HepG2 (cell line): ENCODE results near the gene NEURL1B. TPM values are rescaled to one million over a fixed set of nuclear protein-coding genes. Genes with fewer than 3 reads are reported as not detected.

Source experiments
- ATAC-seq: fragments of 200-7000 bp; cut with Tn5 transposase; 3 replicates; pipeline ENCODE4 v1.9.1; 2020; ENCODE audit warnings: mild to moderate bottlenecking, moderate library complexity
- BruUV-seq: library from RNA; stranded (reverse); fragments of 400-500 nt; replicated peaks from 2 replicates; lab custom pipeline; 2021; lab: Mats Ljungman, UMichigan
- CTCF ChIA-PET: fragments of 300-600 bp; formaldehyde crosslinking; extraction: SDS; loops from one replicate; lab custom pipeline; 2021; ENCODE audit warnings: low total read pairs, inconsistent platforms, low intra/inter-chr PET ratio; lab: Yijun Ruan, JAX
- POLR2A ChIA-PET: fragments of 350-600 bp; sonication (Branson Sonifier 250); formaldehyde crosslinking; loops from one replicate; lab custom pipeline; 2020; ENCODE audit warnings: antibody characterized with exemption, inconsistent platforms; lab: Yijun Ruan, JAX
- DNase-seq: peaks from one replicate; pipeline ENCODE4 v3.0.0-alpha.2; 2015; ENCODE audit warnings: low spot score
- FAIRE-seq: peaks from 3 replicates; lab custom pipeline; 2011; peaks lifted over from hg19 to GRCh38; lab: Jason Lieb, UNC
- H2AFZ ChIP-seq: one replicate; pipeline ENCODE4 v1.6.1; 2011; ENCODE audit warnings: low read length, inconsistent platforms
- H3K27ac ChIP-seq: fragments of 300-600 bp; 3 replicates; pipeline ENCODE4 v1.8.0; 2011; ENCODE audit warnings: mixed run types, mild to moderate bottlenecking, mixed read lengths, low read length, inconsistent platforms; ENCODE audit not compliant: insufficient read depth; ENCODE audit errors: extremely low read length
- H3K27me3 ChIP-seq, 2 experiments: fragments of 200-600 bp in 1 of 2; 2 replicates in 1 of 2; 3 replicates in 1 of 2; pipeline versions ENCODE4 v1.6.0 to v1.8.0; 2011; ENCODE audit warnings: low read length in 2 of 2, mild to moderate bottlenecking in 2 of 2, moderate library complexity in 2 of 2, inconsistent platforms in 1 of 2; ENCODE audit not compliant: insufficient read depth in 2 of 2, control insufficient read depth in 1 of 2
- H3K36me3 ChIP-seq, 2 experiments: fragments of 200-600 bp in 1 of 2; replicated peaks in 1 of 2; 2 replicates in 1 of 2; 3 replicates in 1 of 2; pipeline versions ENCODE4 v1.5.1 to v1.8.0; 2011; ENCODE audit warnings: low read length in 2 of 2, inconsistent platforms in 1 of 2; ENCODE audit not compliant: insufficient read depth in 2 of 2, control insufficient read depth in 1 of 2
- H3K4me1 ChIP-seq: 2 replicates; pipeline ENCODE4 v1.5.1; 2012; ENCODE audit warnings: low read length, inconsistent platforms; ENCODE audit not compliant: insufficient read depth
- H3K4me2 ChIP-seq: 2 replicates; pipeline ENCODE4 v1.6.0; 2011; ENCODE audit warnings: low read depth, low read length, inconsistent platforms
- H3K4me3 ChIP-seq, 3 experiments: fragments of 200-600 bp in 1 of 3; sonication (generic), shearing (Covaris generic) in 1 of 3; replicated peaks in 1 of 3; 2 replicates each; pipeline ENCODE4 v1.5.1; 2011 to 2016; ENCODE audit warnings: low read length in 3 of 3, inconsistent platforms in 2 of 3, low read depth in 2 of 3, mild to moderate bottlenecking in 2 of 3, control low read depth in 1 of 3, mixed read lengths in 1 of 3; ENCODE audit not compliant: insufficient read depth in 1 of 3
- H3K79me2 ChIP-seq: one replicate; pipeline ENCODE4 v1.6.1; 2011; ENCODE audit warnings: low read length, inconsistent platforms; ENCODE audit not compliant: insufficient read depth
- H3K9ac ChIP-seq: 2 replicates; pipeline ENCODE4 v1.6.0; 2011; ENCODE audit warnings: mild to moderate bottlenecking, low read depth, low read length, inconsistent platforms; ENCODE audit not compliant: insufficient read depth
- H3K9me3 ChIP-seq: 2 replicates; pipeline ENCODE4 v1.5.1; 2012; ENCODE audit warnings: mild to moderate bottlenecking, low read length
- H4K20me1 ChIP-seq: 2 replicates; pipeline ENCODE4 v1.6.0; 2011; ENCODE audit warnings: inconsistent platforms, mild to moderate bottlenecking, low read length, moderate library complexity; ENCODE audit not compliant: insufficient read depth
- AGO2 ChIP-seq: fragments of 200-400 bp; formaldehyde crosslinking; optimal IDR thresholded peaks from 2 replicates; pipeline ENCODE3; 2017; ENCODE audit warnings: mild to moderate bottlenecking, low read depth, low read length, moderate library complexity
- EZH2 ChIP-seq: conservative IDR thresholded peaks from 2 replicates; pipeline ENCODE4 v1.6.1; 2012; ENCODE audit warnings: mild to moderate bottlenecking, low read depth, low read length, moderate library complexity
- FOXK1 ChIP-seq: sonication (generic); formaldehyde crosslinking; IDR thresholded peaks from 2 replicates; pipeline ENCODE4 v1.4.0; 2020; ENCODE audit warnings: low read depth, missing genetic modification reagents, borderline replicate concordance
- HOXA3 ChIP-seq: sonication (generic); formaldehyde crosslinking; IDR thresholded peaks from 2 replicates; pipeline ENCODE4 v1.5.0; 2020; ENCODE audit warnings: missing genetic modification reagents
- PCBP1 ChIP-seq: fragments of 200-400 bp; formaldehyde crosslinking; IDR thresholded peaks from 2 replicates; pipeline ENCODE4 v1.6.1; 2017; ENCODE audit warnings: mild to moderate bottlenecking, low read depth, low read length, borderline replicate concordance
- RAD51 ChIP-seq: fragments of 450-650 bp; IDR thresholded peaks from 2 replicates; pipeline ENCODE4 v1.6.1; 2016; ENCODE audit warnings: borderline replicate concordance
- ZFP36L2 ChIP-seq: sonication (generic); formaldehyde crosslinking; IDR thresholded peaks from 2 replicates; pipeline ENCODE4 v1.4.0; 2020; ENCODE audit warnings: missing genetic modification reagents
- ZNF276 ChIP-seq: sonication (generic); formaldehyde crosslinking; IDR thresholded peaks from 2 replicates; pipeline ENCODE4 v1.4.0; 2020; ENCODE audit warnings: mild to moderate bottlenecking, low read depth, missing genetic modification reagents
- WGBS: methylation state at CpG from one replicate; pipeline ENCODE4 v1.1.6; 2017; ENCODE audit warnings: low lambda C conversion rate; 5-methylcytosine and 5-hydroxymethylcytosine counted together
- in situ Hi-C: cut with HindIII; loops from 2 replicates; pipeline ENCODE4 v1.10.0; 2017; ENCODE audit warnings: low pct_unique_long_range_greater_than_20kb; ENCODE audit not compliant: extremely low pct_ligation_motif_present
- intact Hi-C: fragments of 100-400 bp; cut with micrococcal nuclease; formaldehyde crosslinking; loops from one replicate; pipeline ENCODE4 v1.10.0; 2022; ENCODE audit not compliant: unreplicated experiment
- polyA plus RNA-seq, 8 experiments: library from polyadenylated mRNA; depleted of rRNA in 3 of 8; stranded (reverse) in 7 of 8; unstranded in 1 of 8; fragments of >200 nt; fragmentation: Illumina TruSeq in 4 of 8; extraction: Trizol in 4 of 8; gene quantifications; 2 replicates each; pipeline versions ENCODE4 v1.2.1 to v1.2.3, GENCODE V29; 2011 to 2016; ENCODE audit warnings: low read depth in 4 of 8, missing spikeins in 1 of 8, mixed read lengths in 1 of 8; ENCODE audit not compliant: insufficient read depth in 1 of 8
- total RNA-seq, 5 experiments: library from RNA; depleted of rRNA; stranded (reverse); fragments of >200 nt; fragmentation: Illumina TruSeq; extraction: Trizol; gene quantifications; 2 replicates each; pipeline ENCODE4 v1.2.3, GENCODE V29; 2016; ENCODE audit warnings: low read depth in 1 of 5
- TF ChIP-seq, protein P1 (sequence below), 2 experiments: IDR thresholded peaks; 2 replicates each; pipeline ENCODE4 v1.6.1; 2011 to 2012; ENCODE audit warnings: low read length in 2 of 2, borderline replicate concordance in 1 of 2, low read depth in 1 of 2, mild to moderate bottlenecking in 1 of 2, moderate library complexity in 1 of 2
- TF ChIP-seq, protein P2 (sequence below): sonication (generic); formaldehyde crosslinking; IDR thresholded peaks from 2 replicates; pipeline ENCODE4 v1.8.0; 2022; ENCODE audit warnings: missing genetic modification reagents, low read depth, mild to moderate bottlenecking, borderline replicate concordance
- TF ChIP-seq, protein P3 (sequence below): sonication (generic); formaldehyde crosslinking; IDR thresholded peaks from 2 replicates; pipeline ENCODE4 v1.8.0; 2022; ENCODE audit warnings: mild to moderate bottlenecking, missing genetic modification reagents, moderate library complexity

NEURL1B gene
- total and polyA plus RNA-seq, 2 of the 13 experiments (the other 11 are each of a cell fraction or from before 2014, with no cell fraction given), result 0.09 to 0.13 TPM

DNA sequence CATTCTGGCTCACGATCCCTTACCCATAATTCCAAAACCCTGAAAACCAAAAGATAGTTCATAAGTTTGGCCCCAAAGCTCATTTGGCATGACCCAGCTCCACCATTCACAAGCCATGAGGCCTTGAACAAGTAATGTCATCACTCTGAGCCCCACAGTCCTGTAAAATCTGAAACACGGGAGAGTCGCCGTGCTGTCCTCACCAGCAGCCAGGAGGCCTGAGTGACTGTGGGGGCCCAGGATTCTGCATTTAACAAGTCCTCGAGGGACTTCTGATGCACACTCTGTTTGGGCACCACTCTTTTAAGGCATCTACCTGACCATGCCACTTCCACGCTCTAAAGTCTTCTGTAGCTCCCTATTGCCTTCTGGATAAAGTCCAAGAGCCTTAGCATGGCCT is 89.2 kb downstream of the NEURL1B start (continued):
- TF ChIP-seq, protein P1, sequence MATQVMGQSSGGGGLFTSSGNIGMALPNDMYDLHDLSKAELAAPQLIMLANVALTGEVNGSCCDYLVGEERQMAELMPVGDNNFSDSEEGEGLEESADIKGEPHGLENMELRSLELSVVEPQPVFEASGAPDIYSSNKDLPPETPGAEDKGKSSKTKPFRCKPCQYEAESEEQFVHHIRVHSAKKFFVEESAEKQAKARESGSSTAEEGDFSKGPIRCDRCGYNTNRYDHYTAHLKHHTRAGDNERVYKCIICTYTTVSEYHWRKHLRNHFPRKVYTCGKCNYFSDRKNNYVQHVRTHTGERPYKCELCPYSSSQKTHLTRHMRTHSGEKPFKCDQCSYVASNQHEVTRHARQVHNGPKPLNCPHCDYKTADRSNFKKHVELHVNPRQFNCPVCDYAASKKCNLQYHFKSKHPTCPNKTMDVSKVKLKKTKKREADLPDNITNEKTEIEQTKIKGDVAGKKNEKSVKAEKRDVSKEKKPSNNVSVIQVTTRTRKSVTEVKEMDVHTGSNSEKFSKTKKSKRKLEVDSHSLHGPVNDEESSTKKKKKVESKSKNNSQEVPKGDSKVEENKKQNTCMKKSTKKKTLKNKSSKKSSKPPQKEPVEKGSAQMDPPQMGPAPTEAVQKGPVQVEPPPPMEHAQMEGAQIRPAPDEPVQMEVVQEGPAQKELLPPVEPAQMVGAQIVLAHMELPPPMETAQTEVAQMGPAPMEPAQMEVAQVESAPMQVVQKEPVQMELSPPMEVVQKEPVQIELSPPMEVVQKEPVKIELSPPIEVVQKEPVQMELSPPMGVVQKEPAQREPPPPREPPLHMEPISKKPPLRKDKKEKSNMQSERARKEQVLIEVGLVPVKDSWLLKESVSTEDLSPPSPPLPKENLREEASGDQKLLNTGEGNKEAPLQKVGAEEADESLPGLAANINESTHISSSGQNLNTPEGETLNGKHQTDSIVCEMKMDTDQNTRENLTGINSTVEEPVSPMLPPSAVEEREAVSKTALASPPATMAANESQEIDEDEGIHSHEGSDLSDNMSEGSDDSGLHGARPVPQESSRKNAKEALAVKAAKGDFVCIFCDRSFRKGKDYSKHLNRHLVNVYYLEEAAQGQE (IDR thresholded peaks at IDR 0.05; ENCODE audit: borderline replicate concordance in 1 of 2, low read depth in 1 of 2, low read length in 2 of 2), result no peak

DNA sequence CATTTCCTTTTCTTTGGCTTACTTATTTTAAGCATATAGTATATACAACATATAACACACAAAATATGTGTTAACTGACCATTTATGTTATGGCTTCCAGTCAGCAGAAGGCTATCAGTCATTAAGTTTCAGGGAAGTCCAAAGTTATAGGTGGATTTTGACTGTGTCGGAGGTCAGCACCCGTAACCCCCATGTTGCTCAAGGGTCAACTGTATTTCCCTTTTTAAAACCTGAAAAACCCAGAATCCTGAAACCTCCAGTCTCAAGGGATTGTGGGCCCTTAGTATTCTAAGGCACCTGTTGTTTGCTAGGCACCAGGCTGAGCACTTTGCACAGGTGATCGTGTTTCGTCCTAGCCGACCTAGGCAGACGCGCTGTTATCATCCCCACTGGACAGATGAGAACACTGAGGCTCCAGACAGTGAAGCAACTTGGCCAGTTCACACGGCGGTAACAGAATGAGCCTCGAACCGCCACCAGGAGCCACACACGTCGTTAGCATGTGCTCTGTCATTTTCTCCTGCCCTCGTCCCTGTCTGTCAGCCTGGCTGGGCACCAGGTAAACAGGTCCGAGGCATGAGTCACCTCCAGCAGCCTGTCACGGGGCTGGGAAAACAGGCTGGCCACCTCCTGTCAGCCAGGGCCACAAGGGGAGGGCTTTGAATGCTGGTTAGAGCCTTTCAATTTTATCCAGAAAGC is 90.1 kb downstream of the NEURL1B start:
- Histone ChIP-seq H3K4me2 (peak overlapping the region; percentile 11; the same call in 1 of the 2 replicates), H3K9me3 (no peaks in the 10 kb centered on the region), H3K4me3 (no peak overlapping the region), H3K4me1 (peaks cover 94% of the 10 kb centered on the region), H3K27ac (no peak overlapping the region), H3K79me2 (no peaks in the 10 kb centered on the region), H4K20me1 (no peaks in the 10 kb centered on the region), H3K27me3 (peaks cover 0 to 23% of the 10 kb centered on the region in 2 experiments; a peak in 4 of 5 replicates), H3K36me3 (no peaks in the 10 kb centered on the region), H2AFZ (no peak overlapping the region), H3K9ac (0 out of 2 replicates have a peak overlapping the region, but pooled peaks have one; percentile 17)
- FAIRE-seq (no peak), ATAC-seq (peak; percentile 63), DNase-seq (peak; percentile 79)
- intact Hi-C loops (no loop called here), in situ Hi-C loops (loop anchor here (5.0 kb wide), 1 partner anchor 36 kb away; no protein-coding TSS in a partner anchor)
- ChIA-PET POLR2A (interaction anchor here (3.2 kb wide), 1 partner anchor 40 kb away, joined by 29 read pairs; the partner anchor contains the start of gene DUSP1), CTCF (interaction anchor here (1.2 kb wide), 1 partner anchor 171 kb away, joined by 4 read pairs; no protein-coding TSS in a partner anchor)
- 12% methylated on average over 8 of the region's 16 CpGs for WGBS
- BruUV-seq, result no TSS peak
- TF ChIP-seq RAD51 (no peak), ZNF276 (CRISPR knock-in tag) (no peak), PCBP1 (no peak), EZH2 (no peak), HOXA3 (peak; percentile 41; the same call in 1 of the 2 replicates), AGO2 (no peak), FOXK1 (CRISPR knock-in tag) (peak; percentile 93; the same call in 1 of the 2 replicates), ZFP36L2 (CRISPR knock-in tag) (peak; percentile 97)
- TF ChIP-seq, protein P2, sequence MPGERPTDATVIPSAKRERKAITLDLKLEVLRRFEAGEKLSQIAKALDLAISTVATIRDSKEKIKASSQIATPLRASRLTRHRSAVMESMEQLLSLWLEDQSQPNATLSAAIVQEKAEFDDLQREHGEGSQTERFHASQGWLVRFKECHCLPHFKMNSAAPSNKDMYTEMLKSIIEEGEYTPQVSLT, result no peak
- TF ChIP-seq, protein P3, sequence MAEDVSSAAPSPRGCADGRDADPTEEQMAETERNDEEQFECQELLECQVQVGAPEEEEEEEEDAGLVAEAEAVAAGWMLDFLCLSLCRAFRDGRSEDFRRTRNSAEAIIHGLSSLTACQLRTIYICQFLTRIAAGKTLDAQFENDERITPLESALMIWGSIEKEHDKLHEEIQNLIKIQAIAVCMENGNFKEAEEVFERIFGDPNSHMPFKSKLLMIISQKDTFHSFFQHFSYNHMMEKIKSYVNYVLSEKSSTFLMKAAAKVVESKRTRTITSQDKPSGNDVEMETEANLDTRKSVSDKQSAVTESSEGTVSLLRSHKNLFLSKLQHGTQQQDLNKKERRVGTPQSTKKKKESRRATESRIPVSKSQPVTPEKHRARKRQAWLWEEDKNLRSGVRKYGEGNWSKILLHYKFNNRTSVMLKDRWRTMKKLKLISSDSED, result no peak
